Fibroblast of peridontal ligament (primary cell): ENCODE measurements around the gene LRRC37A.
A peak's percentile ranks its signal among the peaks of the same experiment; 100 is the strongest.
"Not testable (repeated sequence)": the region's sequence is repeated elsewhere in the genome, so short reads cannot be mapped to it uniquely, and the experiment has no call there.

ENCODE experiments used
- DNase-seq: peaks from one replicate; pipeline ENCODE4 v3.0.0-alpha.2; 2010; ENCODE audit errors: extremely low read depth

LRRC37A gene

GRCh38 chr17:46294831-46295230, at the start of gene LRRC37A:
LRRC37A (plus strand) TSS chr17:46295131; CDS start chr17:46295134, 3 bp downstream.
- not testable (repeated sequence) for DNase-seq

- DNase-seq: not testable (repeated sequence)
Observed at GRCh38 chr17:46249153-46249552, 45.8 kb upstream of the LRRC37A start.

- not testable (repeated sequence) for DNase-seq
Observed at GRCh38 chr17:46252804-46253203, 42.1 kb upstream of the LRRC37A start.

GRCh38 chr17:46253722-46254121, 41.2 kb upstream of the LRRC37A start:
- peak; percentile 41 for DNase-seq

GRCh38 chr17:46254215-46254614, 40.7 kb upstream of the LRRC37A start:
- DNase-seq: not testable (repeated sequence)

GRCh38 chr17:46256369-46256768, 38.6 kb upstream of the LRRC37A start:
- DNase-seq: not testable (repeated sequence)

- DNase-seq: peak; percentile 10
Observed at GRCh38 chr17:46259845-46260661, 34.9 kb upstream of the LRRC37A start.

GRCh38 chr17:46262271-46262670, 32.7 kb upstream of the LRRC37A start:
- no peak for DNase-seq

GRCh38 chr17:46264456-46265198, 30.3 kb upstream of the LRRC37A start:
- peak; percentile 77 for DNase-seq

GRCh38 chr17:46266063-46266655, 28.8 kb upstream of the LRRC37A start:
- peak; percentile 55 for DNase-seq

- DNase-seq: peak; percentile 78
Observed at GRCh38 chr17:46266656-46267544, 28.0 kb upstream of the LRRC37A start.

- no peak for DNase-seq
Observed at GRCh38 chr17:46270032-46270431, 24.9 kb upstream of the LRRC37A start.

GRCh38 chr17:46273541-46274236, 21.2 kb upstream of the LRRC37A start:
- DNase-seq: no peak

GRCh38 chr17:46274238-46274637, 20.7 kb upstream of the LRRC37A start:
- DNase-seq: no peak

GRCh38 chr17:46276728-46277479, 18.0 kb upstream of the LRRC37A start:
- DNase-seq: not testable (repeated sequence)

- DNase-seq: not testable (repeated sequence)
Observed at GRCh38 chr17:46281336-46281735, 13.6 kb upstream of the LRRC37A start.

GRCh38 chr17:46282635-46283034, 12.3 kb upstream of the LRRC37A start:
- not testable (repeated sequence) for DNase-seq

- not testable (repeated sequence) for DNase-seq
Observed at GRCh38 chr17:46284467-46284866, 10.5 kb upstream of the LRRC37A start.

GRCh38 chr17:46285500-46285899, 9.4 kb upstream of the LRRC37A start:
- not testable (repeated sequence) for DNase-seq

- DNase-seq: peak; percentile 84
Observed at GRCh38 chr17:46286764-46287221, 8.1 kb upstream of the LRRC37A start.
